Forelimb muscle (tissue), 1 donor: ENCODE measurements around the gene CD52. TPM values are rescaled to one million over a fixed set of nuclear protein-coding genes. Genes with fewer than 3 reads are reported as not detected.

Experiments used
- DNase-seq: peaks from one replicate; pipeline ENCODE4 v3.0.0-alpha.2; 2013; ENCODE audit warnings: low read depth
- polyA plus RNA-seq: library from polyadenylated mRNA; unstranded; fragments of 120-200 nt; gene quantifications from one replicate; pipeline ENCODE4 v1.2.1, GENCODE V29; 2013; ENCODE audit not compliant: insufficient read length

Gene CD52
- polyA plus RNA-seq, 1 donor: 1.3 TPM

DNA sequence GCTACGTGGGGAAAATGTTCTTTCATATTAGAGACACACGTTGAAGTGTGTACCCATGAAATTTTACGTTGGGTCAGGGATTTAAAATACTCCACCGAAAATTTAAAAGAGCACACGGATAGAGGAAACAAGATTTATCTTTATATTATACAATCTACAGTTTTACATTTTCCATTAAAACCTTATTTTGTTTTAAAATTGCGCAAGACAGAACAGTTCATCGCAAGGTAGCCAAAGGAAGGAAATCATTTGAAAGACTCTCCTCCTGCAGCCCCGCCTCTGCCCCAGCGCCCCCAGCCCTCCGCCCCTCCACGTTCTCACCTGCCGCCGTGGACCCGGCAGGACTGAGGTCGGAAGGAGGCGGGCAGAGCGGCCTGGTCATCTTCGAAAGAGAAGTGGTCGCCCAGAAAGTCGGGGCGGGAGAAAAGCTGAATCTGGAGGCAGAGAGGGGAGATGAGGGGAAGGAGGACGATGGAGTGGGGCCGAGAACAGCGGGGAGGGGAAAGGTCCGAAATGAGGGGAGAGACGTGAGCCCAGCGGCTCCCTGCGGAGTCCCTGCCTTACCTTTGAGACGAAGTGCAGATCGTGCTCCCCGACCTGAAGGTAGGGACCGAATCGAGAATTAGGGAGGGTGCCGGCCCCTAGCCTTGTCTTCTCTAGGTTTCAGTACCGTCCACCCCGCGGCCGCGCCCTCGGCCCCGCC is 18.2 kb downstream of the CD52 start:
- no peak for DNase-seq

DNA sequence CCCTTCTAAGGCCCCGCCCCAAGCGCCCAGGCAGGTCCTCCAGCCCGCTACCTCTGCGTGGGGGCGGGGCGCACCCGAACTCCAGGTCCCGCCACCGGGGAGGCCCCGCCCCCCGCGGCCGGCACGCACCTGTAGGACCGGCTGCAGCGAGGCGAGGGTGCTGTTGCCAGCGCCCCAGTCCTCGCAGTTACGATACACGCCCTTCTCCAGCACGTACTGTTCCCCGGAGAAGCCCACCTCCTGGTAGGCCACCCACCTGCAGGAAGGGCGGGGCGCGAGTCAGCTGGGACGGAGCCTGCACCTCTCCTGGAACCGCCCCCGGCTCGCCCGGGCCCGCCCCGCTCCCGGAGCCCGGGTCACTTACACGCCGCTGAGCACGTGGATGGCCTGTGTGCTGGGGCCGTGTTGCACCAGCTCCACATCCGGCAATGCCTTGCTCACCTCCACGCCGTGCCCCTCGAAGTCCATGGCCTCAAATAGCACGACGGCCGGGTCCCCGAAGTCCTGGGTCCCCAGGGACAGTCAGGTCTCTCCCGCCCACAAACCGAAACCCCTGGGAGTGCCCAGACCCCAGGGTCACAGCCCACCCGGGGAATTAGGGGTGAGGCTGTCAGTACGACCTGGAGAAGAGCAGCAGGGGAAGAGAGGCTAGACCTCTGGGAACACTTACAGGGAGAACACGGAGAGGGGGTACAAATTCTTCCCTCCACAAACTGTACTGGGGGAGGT is 18.9 kb downstream of the CD52 start:
- DNase-seq: no peak

DNA sequence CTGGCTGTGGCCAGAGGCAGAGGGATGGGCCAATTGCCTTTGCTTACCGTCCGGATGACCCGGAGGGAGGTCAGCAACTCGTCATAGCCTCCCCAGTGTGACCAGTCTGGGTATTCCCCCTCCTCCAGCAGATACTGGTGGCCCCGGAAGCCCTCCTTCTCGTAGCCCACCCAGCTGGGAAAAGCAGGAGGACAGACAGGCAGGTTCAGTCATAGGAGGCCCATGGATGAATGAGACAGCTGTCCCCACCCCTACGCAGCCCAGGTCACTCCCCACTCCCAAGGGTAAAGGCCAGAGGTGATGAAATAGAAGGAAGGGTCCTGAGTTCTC is 19.4 kb downstream of the CD52 start:
- no peak for DNase-seq

GRCh38 chr1:26337625-26338024 is 19.9 kb downstream of the CD52 start:
- DNase-seq: no peak

GRCh38 chr1:26338670-26339069 is 20.9 kb downstream of the CD52 start:
- DNase-seq: no peak

DNA sequence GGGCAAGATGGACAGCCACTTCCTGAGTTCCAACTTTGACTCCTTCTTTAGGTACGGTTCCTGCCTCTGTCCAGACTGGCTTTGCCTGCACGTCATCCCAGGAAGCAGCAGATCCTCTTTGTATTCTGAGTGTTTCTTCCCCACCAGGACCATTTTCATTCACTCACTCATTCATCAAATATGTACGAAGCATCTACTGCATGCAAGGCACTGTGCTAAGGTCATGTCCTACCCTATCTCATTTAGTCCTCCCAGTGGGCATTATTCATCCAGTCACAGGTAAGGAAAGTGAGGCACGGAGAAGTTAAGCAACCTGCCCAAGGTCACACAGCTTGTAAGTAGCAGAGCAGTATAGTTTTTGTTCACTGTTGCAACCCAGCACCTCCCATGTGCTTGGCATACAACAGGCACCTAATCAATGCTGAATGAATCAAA is 22.3 kb downstream of the CD52 start:
- DNase-seq: no peak

- DNase-seq: no peak
These were observed 26.6 kb downstream of the CD52 start for GRCh38 chr1:26344147-26344920.

GRCh38 chr1:26345718-26346117 is 28.0 kb downstream of the CD52 start:
- no peak for DNase-seq

- DNase-seq: no peak
These were observed 28.7 kb downstream of the CD52 start for GRCh38 chr1:26346274-26347033.

GRCh38 chr1:26349188-26349876 is 31.6 kb downstream of the CD52 start:
- no peak for DNase-seq

DNA sequence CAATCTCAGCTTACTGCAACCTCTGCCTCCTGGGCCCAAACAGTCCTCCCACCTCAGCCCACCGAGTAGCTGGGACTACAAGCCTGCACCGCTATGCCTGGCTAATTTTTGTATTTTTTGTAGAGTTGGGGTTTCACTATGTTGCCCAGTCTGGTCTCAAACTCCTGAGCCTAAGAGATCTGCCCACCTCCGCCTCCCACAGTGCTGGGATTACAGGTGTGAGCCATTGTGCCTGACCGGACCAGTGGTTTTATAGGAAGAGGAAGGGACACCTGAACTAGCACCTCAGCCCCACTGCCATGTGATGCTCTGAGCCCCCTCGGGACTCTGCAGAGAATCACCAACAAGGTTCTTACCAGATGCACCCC is 32.1 kb downstream of the CD52 start:
- DNase-seq: no peak

GRCh38 chr1:26350343-26350700 is 32.6 kb downstream of the CD52 start:
- DNase-seq: no peak

DNA sequence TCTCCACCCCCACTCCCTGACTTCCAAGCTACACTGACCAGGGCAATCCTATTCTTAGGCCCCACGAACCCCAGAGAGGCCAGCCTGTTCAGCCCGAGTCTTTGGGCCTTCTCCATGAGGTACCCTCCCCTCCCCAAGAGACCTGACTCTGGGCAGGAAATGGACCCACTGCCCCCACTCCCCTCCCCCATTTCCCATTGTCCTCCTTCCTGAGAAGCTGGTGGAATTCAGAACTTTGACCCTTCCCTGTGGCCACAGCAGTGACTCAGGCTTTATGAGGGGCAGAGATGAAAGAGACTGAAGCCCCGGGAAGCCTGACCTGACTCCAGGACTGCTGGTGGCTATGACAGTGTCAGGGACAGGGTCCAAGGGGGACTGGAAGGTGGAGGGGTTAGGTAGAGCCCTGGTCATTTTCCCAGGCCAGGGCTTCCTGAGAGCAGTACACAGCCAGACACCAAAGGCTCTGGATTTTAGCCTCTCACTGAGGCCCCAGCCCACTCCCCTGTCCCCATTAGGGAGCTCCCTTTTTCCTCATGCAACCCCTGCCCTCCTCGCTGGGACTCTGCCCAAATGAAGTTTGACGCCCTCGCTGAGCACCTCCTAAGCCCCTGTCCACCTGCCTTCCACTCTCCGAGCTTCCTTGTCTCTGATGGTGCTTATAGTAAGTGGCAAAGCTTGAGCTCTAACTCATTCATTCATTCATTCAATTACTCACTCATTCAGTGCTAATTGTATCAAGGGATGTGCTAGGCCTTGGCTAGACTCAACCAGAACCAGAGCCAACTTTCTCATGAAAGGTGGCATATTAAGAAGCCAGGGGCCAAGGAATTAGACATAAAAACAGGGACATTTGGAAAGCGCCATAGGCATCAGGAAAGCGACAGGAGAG is 33.2 kb downstream of the CD52 start:
- no peak for DNase-seq

GRCh38 chr1:26351590-26352337 is 34.0 kb downstream of the CD52 start:
- no peak for DNase-seq

DNA sequence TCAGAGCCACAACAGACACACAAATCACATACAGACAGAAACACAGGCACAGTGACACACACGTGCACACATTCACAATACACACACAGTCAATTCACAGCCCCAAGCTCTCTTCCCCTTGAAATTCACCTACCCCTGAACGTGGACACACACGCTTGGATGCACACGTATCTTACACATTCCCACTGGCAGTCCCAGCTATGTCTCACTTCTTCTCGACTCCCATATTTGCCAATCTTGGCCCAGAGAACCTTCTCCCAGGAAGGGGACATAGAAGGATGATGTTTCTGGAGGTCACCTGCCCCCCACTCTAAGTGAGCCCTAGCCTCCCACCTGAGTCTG is 34.6 kb downstream of the CD52 start:
- DNase-seq: no peak

DNA sequence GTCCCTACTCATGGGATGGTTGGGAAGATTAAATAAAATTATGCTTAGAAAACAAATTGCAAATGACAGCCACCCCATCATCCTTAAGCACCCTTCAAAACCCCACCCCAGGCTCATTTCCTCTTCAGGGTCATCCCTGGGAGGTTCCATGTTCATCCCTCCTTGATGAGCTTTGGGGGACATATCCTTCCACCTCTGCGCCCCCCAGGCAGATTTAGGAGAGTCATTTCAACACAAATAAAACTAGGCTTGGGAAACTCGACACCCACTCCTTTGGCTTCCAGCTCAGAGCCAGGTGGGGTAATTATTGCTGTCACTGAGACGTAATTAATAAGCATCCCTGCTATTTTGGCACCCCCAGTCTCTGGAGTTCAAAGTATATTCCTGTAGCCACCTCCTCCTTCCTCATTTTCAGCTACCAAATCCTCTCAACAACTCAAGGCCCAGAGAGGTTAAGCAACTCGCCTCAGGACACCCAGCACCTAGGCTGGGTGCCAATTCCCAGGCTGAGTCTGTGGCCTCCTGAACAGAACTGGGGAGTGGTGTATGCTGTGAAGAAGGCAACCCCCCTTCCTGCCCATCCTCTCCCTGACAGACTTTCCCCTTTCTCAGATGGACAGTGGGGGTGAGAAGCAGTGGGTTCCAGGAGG is 35.6 kb downstream of the CD52 start:
- DNase-seq: no peak

- no peak for DNase-seq
These were observed 36.4 kb downstream of the CD52 start, which contains the start of gene CRYBG2 for GRCh38 chr1:26353976-26354820. Gene CRYBG2 (minus strand): TSS chr1:26354130. CDS start chr1:26346657, 7,473 bp downstream.

GRCh38 chr1:26354972-26355371 is 37.2 kb downstream of the CD52 start:
- DNase-seq: no peak
